HEK293T (cell line): Measurements from ENCODE around the gene ING4.

Experiments used
- BHLHE40 ChIP-seq: fragments of 450-650 bp; IDR thresholded peaks from 2 replicates; pipeline ENCODE4 v1.6.1; 2016; ENCODE audit warnings: mild to moderate bottlenecking, moderate library complexity, borderline replicate concordance
- FOXA1 ChIP-seq: fragments of 450-650 bp; IDR thresholded peaks from 2 replicates; pipeline ENCODE4 v1.6.1; 2016; ENCODE audit warnings: mild to moderate bottlenecking
- HDGF ChIP-seq: fragments of 450-650 bp; IDR thresholded peaks from 2 replicates; pipeline ENCODE4 v1.6.1; 2017; ENCODE audit warnings: antibody characterized with exemption, borderline replicate concordance
- L3MBTL2 ChIP-seq: fragments of 450-650 bp; conservative IDR thresholded peaks from 2 replicates; pipeline ENCODE4 v1.6.1; 2016; ENCODE audit warnings: mild to moderate bottlenecking
- SP1 ChIP-seq: fragments of 450-650 bp; IDR thresholded peaks from 2 replicates; pipeline ENCODE4 v1.6.1; 2017
- TARDBP ChIP-seq: fragments of 450-650 bp; IDR thresholded peaks from 2 replicates; pipeline ENCODE4 v1.6.1; 2016
- TF ChIP-seq, protein P1 (sequence below): fragments of 450-650 bp; IDR thresholded peaks from 2 replicates; pipeline ENCODE4 v1.6.1; 2016

DNA sequence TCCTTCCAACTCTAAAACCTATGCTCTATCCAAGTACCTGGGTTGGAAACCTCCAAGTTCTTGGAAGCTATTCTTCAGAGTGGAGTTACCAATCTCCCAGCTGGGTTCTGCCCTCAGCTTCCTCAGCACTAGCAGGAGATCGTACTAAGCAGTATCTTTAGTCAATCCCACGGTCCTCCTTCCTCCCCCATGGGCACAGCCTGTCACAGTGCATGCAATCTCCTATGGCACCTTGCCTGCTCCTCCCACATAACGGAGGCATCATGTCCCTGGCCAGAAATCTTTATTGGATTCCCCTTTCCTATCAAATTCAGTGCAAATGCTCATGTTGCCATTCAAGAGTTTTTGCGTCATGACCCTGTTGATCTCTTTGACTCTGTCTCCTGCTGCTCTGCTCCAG is 21.8 kb downstream of the ING4 start:
- TF ChIP-seq L3MBTL2 (no peak), TARDBP (no peak), FOXA1 (no peak), BHLHE40 (no peak), SP1 (no peak), HDGF (no peak)
- TF ChIP-seq, protein P1, sequence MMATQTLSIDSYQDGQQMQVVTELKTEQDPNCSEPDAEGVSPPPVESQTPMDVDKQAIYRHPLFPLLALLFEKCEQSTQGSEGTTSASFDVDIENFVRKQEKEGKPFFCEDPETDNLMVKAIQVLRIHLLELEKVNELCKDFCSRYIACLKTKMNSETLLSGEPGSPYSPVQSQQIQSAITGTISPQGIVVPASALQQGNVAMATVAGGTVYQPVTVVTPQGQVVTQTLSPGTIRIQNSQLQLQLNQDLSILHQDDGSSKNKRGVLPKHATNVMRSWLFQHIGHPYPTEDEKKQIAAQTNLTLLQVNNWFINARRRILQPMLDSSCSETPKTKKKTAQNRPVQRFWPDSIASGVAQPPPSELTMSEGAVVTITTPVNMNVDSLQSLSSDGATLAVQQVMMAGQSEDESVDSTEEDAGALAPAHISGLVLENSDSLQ = no peak
